ENCODE results near the gene PHF23.

DNA sequence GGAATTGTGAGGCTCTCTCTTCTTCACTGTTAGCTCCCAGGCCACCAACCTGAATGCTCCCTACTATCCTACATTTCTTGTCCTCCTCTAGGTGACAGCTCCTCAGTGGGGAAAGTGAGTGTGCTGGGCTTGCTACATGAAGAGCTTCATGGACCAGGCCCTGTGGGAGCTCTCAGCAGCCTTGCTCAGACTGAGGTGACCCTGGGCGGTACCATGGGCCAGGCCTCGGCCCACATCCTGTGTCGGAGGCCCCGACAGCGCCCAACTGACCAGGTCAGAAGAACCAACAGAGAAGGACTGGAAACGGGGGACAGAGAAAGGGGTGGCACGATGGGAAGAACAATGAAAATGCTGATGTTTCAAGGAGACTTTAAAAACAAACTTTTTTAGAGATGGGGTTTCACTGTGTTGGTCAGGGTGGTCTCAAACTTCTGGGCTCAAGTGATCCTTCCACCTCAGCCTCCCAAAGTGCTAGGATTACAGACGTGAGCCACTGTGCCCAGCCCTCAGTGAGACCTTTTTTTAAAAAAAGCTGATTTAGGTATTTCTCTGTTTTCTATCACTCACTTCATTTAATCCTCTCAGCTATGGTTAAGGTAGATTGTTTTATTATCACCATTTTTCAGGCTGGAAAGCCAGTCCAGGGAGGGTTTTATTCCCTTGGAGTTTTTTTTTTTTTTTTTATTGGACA, 17.7 kb upstream of the PHF23 start:
- TF ChIP-seq, protein P1, sequence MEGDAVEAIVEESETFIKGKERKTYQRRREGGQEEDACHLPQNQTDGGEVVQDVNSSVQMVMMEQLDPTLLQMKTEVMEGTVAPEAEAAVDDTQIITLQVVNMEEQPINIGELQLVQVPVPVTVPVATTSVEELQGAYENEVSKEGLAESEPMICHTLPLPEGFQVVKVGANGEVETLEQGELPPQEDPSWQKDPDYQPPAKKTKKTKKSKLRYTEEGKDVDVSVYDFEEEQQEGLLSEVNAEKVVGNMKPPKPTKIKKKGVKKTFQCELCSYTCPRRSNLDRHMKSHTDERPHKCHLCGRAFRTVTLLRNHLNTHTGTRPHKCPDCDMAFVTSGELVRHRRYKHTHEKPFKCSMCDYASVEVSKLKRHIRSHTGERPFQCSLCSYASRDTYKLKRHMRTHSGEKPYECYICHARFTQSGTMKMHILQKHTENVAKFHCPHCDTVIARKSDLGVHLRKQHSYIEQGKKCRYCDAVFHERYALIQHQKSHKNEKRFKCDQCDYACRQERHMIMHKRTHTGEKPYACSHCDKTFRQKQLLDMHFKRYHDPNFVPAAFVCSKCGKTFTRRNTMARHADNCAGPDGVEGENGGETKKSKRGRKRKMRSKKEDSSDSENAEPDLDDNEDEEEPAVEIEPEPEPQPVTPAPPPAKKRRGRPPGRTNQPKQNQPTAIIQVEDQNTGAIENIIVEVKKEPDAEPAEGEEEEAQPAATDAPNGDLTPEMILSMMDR (IDR thresholded peaks at IDR 0.05; ENCODE audit: insufficient read depth, low read length), result no peak
- TF ChIP-seq, protein P2, sequence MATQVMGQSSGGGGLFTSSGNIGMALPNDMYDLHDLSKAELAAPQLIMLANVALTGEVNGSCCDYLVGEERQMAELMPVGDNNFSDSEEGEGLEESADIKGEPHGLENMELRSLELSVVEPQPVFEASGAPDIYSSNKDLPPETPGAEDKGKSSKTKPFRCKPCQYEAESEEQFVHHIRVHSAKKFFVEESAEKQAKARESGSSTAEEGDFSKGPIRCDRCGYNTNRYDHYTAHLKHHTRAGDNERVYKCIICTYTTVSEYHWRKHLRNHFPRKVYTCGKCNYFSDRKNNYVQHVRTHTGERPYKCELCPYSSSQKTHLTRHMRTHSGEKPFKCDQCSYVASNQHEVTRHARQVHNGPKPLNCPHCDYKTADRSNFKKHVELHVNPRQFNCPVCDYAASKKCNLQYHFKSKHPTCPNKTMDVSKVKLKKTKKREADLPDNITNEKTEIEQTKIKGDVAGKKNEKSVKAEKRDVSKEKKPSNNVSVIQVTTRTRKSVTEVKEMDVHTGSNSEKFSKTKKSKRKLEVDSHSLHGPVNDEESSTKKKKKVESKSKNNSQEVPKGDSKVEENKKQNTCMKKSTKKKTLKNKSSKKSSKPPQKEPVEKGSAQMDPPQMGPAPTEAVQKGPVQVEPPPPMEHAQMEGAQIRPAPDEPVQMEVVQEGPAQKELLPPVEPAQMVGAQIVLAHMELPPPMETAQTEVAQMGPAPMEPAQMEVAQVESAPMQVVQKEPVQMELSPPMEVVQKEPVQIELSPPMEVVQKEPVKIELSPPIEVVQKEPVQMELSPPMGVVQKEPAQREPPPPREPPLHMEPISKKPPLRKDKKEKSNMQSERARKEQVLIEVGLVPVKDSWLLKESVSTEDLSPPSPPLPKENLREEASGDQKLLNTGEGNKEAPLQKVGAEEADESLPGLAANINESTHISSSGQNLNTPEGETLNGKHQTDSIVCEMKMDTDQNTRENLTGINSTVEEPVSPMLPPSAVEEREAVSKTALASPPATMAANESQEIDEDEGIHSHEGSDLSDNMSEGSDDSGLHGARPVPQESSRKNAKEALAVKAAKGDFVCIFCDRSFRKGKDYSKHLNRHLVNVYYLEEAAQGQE (IDR thresholded peaks at IDR 0.05; ENCODE audit: insufficient replicate concordance, low read depth), result no peak
